ENCODE results near the gene CELF2.

- TF ChIP-seq POLR2A (IDR thresholded peaks at IDR 0.05) (no peak), POLR2AphosphoS5 (IDR thresholded peaks at IDR 0.05; ENCODE audit: insufficient read depth in 1 of 2, low read depth in 1 of 2) (no peak)
- TF ChIP-seq, protein P1, sequence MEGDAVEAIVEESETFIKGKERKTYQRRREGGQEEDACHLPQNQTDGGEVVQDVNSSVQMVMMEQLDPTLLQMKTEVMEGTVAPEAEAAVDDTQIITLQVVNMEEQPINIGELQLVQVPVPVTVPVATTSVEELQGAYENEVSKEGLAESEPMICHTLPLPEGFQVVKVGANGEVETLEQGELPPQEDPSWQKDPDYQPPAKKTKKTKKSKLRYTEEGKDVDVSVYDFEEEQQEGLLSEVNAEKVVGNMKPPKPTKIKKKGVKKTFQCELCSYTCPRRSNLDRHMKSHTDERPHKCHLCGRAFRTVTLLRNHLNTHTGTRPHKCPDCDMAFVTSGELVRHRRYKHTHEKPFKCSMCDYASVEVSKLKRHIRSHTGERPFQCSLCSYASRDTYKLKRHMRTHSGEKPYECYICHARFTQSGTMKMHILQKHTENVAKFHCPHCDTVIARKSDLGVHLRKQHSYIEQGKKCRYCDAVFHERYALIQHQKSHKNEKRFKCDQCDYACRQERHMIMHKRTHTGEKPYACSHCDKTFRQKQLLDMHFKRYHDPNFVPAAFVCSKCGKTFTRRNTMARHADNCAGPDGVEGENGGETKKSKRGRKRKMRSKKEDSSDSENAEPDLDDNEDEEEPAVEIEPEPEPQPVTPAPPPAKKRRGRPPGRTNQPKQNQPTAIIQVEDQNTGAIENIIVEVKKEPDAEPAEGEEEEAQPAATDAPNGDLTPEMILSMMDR (IDR thresholded peaks at IDR 0.05): no peak
Measured at GRCh38 chr10:11303361-11304170, 285.9 kb downstream of the CELF2 start.

All from vagina (tissue), 2 donors.